GM18499 (cell line): ENCODE results near the gene ABCC10.
"Not testable (repeated sequence)": the region's sequence is repeated elsewhere in the genome, so short reads cannot be mapped to it uniquely, and the experiment has no call there.

Experiments used
- ATAC-seq: cut with Tn5 transposase; IDR thresholded peaks from one replicate; pipeline ENCODE4 v1.9.1; 2021; ENCODE audit warnings: moderate number of reproducible peaks; ENCODE audit not compliant: insufficient read depth, unreplicated experiment

Gene ABCC10

DNA sequence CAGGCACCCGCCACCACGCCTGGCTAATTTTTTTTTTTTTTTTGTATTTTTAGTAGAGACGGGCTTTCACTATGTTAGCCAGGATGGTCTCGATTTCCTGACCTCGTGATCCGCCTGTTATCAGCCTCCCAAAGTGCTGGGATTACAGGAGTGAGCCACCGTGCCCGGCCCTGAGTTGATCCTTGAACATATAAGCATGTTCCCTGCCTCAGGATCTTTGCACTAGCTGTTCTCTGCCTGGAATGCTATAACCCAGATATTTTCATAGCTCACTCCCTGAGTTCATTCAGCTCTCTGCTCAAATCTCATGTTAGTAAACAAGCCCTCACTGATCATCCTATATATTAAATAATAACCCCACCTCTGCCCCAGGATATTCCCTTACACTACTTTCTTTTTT lies 37.0 kb downstream of the ABCC10 start:
- ATAC-seq, result no peak

DNA sequence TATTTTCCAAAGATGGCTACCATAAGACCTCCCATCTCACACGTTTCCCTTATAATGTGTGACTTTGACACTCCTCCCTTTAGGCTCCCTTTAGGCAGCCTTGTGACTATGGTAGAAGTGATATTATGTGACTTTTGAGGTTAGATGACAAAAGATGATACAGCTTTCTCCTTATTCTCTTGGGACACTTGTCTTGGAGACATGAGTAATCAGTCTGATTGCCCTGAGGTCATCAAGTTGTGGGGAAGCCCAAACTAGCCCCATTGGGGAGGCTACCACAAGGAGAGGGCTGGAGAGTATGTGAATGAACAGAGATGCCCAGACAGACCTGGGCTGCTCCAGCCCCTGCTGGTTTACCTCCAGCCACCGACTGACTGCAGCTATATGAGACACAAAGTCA lies 38.6 kb downstream of the ABCC10 start:
- no peak for ATAC-seq

DNA sequence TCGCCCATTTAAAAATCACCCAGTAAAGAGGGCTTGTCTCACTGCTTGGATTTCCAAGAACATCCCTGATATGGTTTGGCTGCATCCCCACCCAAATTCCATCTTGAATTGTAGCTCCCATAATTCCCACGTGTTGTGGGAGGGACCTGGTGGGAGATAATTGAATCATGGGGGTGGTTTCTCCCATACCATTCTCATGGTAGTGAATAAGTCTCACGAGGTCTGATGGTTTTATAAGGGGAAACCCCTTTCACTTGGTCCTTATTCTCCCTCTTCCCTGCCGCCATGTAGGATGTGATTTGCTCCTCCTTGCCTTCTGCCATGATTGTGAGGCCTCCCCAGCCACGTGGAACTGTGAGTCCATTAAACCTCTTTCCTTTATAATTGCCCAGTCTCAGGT lies 39.9 kb downstream of the ABCC10 start:
- not testable (repeated sequence) for ATAC-seq

DNA sequence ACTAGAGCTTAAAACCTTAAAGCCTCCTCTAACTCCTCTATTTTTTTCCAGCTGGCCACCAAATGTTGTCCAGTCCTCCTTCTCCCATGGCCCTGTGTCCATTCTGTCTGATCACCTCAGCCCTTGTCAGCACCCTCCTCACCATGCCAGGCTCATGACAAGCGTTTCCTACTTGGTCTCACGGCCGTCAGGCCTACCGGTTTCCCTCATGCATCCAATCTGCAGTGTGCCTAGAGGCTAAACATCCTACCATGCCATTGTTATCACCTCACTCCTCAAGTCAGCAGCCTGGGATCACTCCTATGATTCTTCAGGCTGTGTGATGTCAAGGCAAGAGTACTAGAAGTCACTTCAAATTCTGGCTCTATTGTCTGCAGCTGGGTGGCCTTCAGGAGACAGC lies 40.4 kb downstream of the ABCC10 start:
- no peak for ATAC-seq

DNA sequence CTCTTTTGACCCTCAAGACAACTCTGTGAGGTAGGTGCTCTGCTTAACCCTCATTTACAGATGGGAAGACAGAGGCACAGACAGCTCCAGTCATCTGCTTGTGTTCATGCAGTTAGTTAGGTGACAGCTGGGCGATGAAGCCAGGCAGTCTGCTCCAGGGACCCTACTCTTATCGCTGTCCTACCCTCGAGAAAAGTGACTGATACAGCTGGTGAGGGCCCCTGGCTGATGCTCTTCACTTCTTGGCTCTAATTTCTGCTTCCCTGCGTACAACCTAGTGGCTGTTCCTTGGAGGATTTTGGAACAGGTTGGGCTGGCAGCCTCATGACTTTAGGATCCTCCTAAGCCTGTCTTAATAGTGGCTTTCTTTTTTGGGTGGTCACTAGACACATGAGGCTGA lies 40.9 kb downstream of the ABCC10 start:
- ATAC-seq, result no peak

DNA sequence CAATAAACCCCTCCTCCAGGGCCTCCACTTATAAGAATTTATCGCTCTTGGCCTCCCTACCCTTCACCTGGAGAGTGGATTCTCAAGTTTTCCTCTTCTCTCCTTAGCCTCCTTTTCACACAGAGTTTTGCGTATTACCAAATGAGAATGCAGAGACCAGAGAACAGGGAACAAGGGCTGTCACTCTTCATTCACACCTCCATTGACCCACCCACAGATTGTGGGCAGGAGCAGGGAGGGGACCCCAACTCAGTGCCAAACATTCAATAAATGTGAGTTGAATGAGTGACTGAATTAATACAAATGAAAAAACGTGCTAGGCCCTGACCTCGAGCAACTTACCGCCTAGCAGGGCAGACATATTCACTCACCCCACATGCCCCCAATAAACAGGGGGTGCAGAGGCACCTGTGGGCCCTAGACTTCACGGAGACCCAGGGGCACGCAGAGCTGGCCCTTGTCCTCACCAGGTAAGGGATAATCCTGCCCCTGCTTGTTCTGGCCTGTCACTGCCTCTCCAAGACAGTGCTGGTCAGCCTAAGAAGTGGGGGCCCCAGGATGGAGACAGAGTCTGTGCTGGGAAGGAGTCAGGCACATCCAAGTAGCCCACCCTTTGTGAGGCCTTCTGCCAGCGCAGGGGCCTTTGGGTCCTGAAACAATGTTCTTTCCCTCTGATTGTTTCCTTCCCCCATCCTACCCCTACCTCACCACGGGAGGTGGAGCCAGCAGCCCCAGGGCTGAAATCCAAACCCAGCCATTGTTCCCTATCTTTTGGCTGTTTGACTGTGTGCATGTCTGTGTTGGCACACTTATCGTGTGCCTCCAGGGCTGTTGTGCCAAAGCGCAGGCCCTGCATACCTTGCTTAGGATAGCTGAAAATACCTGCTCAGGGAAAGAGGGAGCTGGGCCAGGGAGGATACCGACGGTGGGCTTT lies 41.7 kb downstream of the ABCC10 start:
- no peak for ATAC-seq

DNA sequence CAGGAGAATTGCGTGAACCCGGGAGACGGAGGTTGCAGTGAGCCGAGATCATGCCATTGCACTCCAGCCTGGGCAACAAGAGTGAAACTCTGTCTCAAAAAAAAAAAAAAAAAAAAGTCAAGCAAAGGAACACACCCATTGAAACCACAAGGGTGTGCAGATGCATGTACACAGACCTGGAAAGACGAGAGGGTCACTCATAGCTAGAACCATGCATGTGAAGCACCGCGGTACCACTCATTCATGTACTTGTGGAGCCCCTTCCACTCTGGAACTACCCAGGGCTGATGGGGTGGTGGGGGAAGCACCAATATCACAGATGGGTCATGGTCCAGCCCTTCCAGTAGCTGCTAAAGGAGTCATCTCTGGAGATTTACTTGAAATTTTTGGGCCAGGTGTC lies 42.6 kb downstream of the ABCC10 start:
- no peak for ATAC-seq

DNA sequence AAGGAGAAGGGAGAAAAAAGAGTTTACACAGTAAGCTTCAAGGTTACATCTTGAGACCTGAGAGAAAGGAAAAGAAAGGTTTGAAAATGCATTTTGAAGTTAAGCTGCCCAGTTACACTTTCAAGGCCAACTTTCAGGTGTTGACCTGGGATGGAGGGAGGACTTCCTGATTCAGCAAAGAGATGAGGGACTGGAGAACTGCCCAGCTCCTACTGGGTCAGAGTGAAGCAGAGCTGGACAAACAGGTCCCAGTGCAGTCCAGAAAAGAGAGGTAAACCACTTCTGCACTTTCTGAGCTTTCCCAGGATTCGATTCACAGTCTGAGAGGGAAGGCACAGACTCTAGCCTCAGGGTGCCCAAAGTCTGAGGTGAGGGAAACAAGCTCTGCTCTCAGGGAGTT lies 44.1 kb downstream of the ABCC10 start:
- no peak for ATAC-seq

DNA sequence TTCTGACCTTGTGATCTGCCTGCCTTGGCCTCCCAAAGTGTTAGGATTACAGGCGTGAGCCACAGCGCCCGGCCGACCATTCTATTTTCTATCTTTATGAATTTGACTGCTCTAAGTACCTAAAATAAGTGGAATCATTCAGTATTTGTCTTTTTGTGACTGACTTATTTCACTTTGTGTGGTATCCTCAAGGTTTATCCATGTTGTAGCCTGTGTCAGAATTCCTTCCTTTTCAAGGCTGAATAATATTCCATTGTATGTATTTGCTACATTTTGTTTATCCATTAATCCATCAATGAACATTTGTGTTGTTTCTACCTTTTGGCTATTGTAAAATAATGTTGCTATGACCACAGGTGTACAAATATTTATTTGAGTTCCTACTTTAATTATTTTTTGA lies 45.2 kb downstream of the ABCC10 start:
- ATAC-seq, result no peak

DNA sequence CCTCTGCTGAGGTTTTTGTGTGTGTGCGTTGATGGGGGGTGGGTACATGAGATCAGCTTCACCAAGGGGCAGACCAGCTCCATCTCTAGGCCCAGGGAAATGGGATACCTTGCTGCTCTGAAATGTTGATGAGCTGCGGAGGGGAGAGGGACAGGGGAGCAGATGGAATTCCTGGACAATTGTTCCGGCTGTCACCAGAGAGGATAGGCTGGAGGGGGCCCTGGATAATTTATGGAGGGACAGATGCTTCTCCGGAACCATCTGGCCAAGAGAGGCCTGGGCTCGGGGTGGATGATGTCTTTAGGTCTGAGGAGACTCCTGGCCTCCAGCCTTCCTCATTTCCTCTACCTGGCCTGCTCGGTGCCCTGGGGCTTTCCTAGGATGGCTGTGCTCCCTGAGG lies 48.2 kb downstream of the ABCC10 start:
- no peak for ATAC-seq

DNA sequence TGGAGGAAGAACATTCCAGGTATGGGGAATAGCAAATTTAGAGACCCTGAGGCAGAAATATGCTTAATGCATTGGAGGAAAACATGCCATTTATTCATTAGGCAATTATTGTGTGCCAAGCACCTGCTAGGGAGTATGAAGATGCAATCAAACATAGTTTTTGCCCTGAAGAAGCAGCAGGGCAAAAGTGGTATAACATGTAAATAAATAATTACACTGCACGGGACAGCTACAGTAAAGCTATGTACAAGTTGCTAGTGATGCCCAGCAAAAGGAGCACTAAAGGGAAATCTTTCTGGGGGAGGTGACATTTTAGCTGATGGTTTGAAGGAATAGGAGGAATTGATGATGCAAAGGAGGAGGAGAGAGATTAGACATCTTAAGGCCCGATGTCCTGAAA lies 49.4 kb downstream of the ABCC10 start:
- ATAC-seq, result no peak

DNA sequence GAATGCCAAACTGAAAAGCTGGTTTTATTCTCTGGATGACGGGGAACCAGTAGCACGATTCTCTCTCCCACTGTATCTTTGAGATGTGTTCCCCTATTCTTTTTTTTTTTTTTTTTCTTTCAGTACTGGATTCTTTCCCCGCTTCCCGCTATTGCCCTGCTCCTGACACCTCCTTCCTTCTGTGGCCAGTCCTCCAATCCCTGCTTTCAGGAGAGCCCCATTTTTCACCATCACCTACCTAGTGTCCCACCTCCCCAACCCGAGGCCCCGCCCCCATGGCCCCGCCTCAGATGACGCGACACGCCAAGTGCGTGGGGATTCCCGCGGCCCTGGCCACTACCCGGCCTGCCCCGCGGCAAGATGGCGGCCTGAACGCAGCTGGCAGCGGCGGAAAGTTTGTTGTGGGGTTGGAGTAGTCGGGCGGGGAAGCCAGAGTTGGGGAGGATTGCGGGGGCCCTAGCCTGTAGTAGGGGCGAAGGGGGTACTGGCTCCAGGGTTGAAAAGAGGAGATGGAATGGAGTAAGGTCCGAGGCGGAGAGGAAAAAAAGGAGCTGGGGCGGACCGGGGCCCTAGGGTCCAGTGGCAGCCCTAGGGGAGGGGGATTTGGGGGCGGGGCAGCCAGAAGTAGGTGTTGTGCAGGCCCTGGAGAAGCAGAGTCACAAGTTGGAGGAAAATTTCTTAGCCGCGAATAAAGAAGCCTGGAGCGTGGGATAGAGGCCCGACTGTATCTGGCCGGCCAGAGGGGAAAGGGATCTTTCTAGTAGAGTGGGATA lies 50.1 kb downstream of the ABCC10 start, which contains the start of gene TJAP1:
TSS of gene TJAP1 (plus strand) at position 336 of the 773 bp plus-strand sequence. CDS start 21,432 bp downstream, outside the sequence.
- peak; percentile 52 for ATAC-seq

DNA sequence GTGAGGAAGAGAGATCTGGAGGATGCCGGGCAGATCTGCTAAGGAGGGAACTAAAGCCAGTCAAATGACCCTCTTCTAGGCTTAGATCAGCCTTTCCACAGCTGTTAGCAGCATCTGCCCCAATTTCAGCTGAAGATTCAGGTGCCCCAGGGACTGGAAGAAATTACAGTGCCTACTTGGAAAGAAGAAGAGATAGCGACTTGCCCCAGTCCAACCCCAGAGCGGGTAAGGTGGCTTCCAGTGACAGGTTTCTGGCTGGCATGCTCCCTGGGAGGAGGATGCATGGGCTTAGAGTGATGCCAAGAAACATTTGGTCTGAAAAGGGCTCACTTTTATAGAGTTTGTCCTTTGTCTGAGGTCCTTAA lies 50.6 kb downstream of the ABCC10 start:
- ATAC-seq, result no peak

DNA sequence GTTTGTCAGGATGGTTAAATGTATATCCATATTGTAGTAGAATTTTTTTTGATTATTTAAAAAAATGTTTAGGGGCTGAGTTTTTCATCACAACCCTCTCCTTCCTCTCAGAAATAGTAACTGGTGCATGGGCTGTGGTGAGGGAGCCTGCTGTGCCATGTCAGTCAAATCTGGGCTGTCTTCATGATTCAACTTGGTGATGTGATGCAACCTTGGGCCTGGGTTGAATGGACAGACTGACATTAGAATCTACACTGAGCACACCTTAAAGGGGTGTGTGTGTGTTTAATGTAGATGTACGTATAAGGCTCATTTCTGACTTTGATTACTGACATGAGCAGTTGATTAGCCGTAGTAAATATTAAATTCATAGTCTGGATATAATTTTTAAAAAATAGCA lies 53.7 kb downstream of the ABCC10 start:
- no peak for ATAC-seq

DNA sequence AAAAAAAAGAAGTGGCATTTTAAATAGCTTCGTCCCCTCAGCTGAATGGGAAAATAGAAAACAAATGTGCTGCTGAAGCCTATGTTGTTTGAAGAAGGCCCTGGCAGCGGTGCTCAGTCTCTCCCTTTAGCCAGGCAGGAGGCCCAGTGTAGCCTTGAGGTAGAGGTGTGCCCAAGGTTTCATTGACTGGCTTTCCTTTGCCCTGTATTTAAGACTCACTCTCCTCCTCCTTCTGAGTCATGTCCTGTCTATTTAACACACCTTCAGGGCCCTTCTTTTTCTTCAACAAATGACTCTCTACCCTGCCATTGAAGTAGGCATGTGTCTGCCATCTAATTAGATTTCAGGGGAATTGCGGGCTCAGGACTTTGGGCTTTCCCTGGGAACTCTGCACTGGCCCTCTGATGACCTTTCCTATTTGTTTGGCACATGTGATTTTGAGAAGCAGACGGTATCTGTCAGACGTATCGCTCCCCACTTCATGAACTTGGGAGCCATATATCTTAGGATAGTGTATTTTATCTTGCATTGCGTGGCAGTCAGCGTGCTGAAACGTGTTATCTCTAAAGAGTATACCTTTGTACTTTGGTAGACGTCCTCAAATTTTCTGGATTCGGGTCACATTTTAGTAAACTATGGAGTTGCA lies 54.4 kb downstream of the ABCC10 start:
- ATAC-seq, result no peak

DNA sequence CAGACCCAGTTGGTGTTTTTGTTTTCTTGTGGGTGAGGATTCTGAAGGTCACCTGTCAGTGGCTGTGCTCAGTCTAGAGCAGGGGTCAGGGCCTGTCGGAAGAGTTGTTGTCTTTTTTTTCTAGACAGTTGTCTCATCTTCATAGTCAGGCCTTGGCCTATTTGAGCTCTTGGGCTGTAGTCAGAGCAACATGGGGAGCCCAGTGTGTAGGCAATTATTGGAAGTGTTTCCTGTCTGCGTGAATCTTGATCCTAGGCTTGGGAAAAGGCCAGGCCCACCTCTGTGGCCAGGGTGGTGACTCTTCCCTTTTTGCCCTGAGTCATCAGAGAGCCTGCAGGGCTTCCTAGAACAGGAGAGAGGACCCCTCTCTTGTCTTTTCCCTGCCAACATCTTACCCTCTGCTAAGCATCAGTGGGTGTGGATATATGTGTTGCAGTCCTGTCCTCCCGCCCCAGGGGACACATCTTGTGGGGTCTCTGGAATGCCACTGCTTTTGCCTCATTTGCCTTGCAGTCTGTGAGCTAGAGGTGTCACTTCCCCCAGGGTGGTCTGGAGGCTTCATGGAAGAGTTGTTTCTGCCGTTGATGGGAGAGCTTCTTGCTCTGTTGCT lies 61.4 kb downstream of the ABCC10 start:
- ATAC-seq, result no peak

DNA sequence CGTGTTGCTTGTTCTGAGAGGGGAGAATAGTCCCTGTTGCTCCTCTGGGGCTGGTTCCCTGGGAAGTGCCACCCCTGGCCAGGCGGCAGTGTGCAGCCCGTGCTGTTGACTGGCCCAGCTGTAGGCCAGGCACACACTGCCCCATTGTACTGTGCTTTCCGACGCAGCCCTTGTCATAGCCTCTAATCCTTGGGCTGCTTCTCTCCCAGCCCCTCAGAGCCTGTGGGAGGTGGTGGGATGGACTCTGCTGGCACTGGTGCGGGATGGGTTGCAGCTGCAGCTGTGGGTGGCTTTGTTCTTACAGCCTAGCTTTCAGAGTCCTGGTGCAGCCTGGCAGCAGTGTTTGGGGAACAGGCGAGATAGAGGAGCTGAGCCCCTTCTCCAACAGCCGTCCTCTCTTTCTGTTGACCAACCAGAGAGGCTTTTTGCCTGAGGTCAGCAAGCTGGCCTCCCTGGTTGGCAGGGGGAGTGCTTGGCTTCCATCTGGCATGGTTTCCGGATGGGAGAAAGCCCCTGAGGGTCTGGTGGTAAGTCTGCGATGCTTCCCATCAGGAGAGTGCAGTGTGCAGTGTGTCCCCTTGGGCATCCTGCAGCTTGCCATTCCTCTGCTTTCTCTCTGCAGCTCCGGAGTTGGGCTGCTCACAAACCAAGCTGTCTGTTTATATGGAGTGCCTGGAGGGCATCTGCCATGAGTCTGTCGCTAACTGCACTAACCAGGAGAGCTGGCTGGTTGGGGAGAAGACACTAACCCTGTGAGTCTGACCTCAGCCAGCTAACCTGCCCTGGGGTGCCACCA lies 62.1 kb downstream of the ABCC10 start:
- ATAC-seq, result no peak

DNA sequence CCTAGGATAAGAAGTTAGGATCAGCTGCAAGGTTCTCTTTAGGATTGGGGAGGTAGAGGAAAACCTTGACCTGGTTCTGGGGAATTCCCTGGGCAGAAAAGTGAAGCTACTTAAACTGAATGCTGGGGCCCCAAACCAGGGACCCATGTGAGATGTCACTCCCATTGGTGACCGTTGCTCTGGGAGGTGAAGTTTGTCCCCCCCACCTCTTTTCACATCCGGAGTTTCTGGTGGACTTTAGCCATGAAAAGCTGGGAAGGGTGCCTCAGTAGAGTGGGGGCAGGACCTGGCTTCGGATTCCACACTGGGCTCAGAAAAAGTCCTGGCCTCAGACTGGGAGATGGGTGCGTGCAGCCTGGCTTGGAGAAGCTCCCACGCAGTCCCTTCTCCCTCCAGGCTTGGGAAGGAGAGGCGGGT lies 63.2 kb downstream of the ABCC10 start:
- ATAC-seq, result no peak

DNA sequence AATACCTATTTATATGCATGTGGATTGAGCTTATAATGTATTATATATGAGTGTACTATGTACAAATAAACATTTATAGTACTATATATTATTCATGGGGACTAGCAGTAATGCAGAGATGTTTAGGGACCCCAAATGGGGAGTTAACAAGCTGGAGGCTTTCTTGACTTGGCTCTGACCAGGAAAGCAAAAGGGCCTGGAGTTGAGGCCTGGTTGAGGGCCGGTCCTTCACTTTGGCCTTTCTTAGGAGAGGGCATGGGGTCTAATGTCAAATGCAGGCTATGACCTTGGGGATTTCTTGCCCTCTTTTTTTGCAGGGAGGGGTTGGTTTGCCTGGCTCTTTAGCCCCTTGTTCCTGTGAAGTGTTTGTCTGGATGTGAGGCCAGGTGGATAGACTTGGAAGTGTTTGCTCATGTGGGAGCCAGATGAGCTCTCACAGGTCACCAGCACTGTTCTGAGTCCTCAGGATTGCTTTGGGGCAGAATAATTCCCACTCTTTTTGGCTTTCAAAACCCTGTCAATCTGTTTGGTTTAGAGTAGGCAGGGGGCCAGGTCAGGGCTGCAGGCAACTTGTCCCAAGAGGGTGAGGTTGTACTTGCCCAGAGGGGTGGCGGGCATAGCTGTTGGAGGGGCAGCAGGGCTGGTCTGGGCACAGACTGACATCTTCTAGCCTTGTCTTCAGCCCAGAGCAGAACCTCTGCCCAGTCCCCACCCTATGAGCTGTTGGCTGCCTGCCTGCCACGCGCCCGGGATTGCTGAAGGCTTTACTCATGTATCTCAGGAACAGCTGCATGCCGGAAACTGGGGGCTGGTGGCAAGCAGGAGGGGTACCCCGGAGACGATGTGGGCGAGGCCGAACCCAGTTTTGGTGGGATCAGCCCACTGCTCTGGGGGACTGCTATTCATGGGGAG lies 64.7 kb downstream of the ABCC10 start:
- no peak for ATAC-seq
